B cell (primary cell): Measurements from ENCODE around the gene PLK1. TPM values are rescaled to one million over a fixed set of nuclear protein-coding genes. Genes with fewer than 3 reads are reported as not detected.

Experiments
- ATAC-seq: fragments of 200-7000 bp; cut with Tn5 transposase; one replicate; pipeline ENCODE4 v1.10.0; 2021; ENCODE audit warnings: low read depth, mild to moderate bottlenecking, moderate number of reproducible peaks, moderate library complexity
- CTCF ChIA-PET: fragments of 350-600 bp; sonication (Branson Sonifier 250); formaldehyde crosslinking; loops from one replicate; lab custom pipeline; 2021; ENCODE audit warnings: antibody characterized with exemption, inconsistent platforms; lab: Charles Lee
- POLR2A ChIA-PET: fragments of 350-600 bp; sonication (Branson Sonifier 250); formaldehyde crosslinking; loops from one replicate; lab custom pipeline; 2021; ENCODE audit warnings: antibody characterized with exemption; lab: Charles Lee
- DNase-seq: peaks from one replicate; pipeline ENCODE4 v3.0.0; 2013
- H2AFZ ChIP-seq: 2 replicates; pipeline ENCODE4 v1.6.1; 2012; ENCODE audit warnings: mild to moderate bottlenecking, low read depth, low read length; ENCODE audit not compliant: insufficient read depth, poor library complexity, severe bottlenecking
- H3K27ac ChIP-seq, 2 donors: 1 replicate in 1 of 2; 2 replicates in 1 of 2; pipeline ENCODE4 v1.5.1; 2012 to 2013; ENCODE audit warnings: low read length in 2 of 2, mild to moderate bottlenecking in 2 of 2, moderate library complexity in 1 of 2
- H3K27me3 ChIP-seq, 4 experiments: fragments of 200-600 bp in 1 of 4; sonication (generic) in 1 of 4; replicated peaks in 1 of 4; 1 replicate in 2 of 4; 2 replicates in 2 of 4; pipeline versions ENCODE4 v1.6.1 to v1.7.0; 2013 to 2016; ENCODE audit warnings: low read length in 3 of 4, mild to moderate bottlenecking in 2 of 4, mixed read lengths in 1 of 4, moderate library complexity in 1 of 4; ENCODE audit not compliant: insufficient read depth in 4 of 4, control insufficient read depth in 3 of 4; ENCODE audit errors: control extremely low read depth in 1 of 4
- H3K36me3 ChIP-seq, 2 experiments: replicated peaks in 1 of 2; 1 replicate in 1 of 2; 2 replicates in 1 of 2; pipeline versions ENCODE4 v1.6.1 to v1.7.1; 2013; ENCODE audit warnings: low read length in 1 of 2; ENCODE audit not compliant: insufficient read depth in 2 of 2, control insufficient read depth in 1 of 2; ENCODE audit errors: control extremely low read depth in 1 of 2, extremely low read depth in 1 of 2
- H3K4me1 ChIP-seq, 2 donors: fragments of 200-600 bp in 1 of 2; sonication (generic) in 1 of 2; 1 replicate in 1 of 2; 2 replicates in 1 of 2; pipeline versions ENCODE4 v1.5.1 to v1.6.1; 2013 to 2017; ENCODE audit warnings: low read length in 2 of 2; ENCODE audit not compliant: control insufficient read depth in 2 of 2, insufficient read depth in 2 of 2
- H3K4me2 ChIP-seq: replicated peaks from 2 replicates; pipeline ENCODE3; 2012; ENCODE audit warnings: mild to moderate bottlenecking, low read depth, low read length; ENCODE audit not compliant: poor library complexity, severe bottlenecking
- H3K4me3 ChIP-seq, 5 experiments: fragments of 200-600 bp in 1 of 5; sonication (generic) in 1 of 5; 1 replicate in 3 of 5; 2 replicates in 2 of 5; pipeline versions ENCODE4 v1.5.1 to v1.7.0; 2011 to 2016; ENCODE audit warnings: low read length in 4 of 5, mild to moderate bottlenecking in 4 of 5, low read depth in 2 of 5, control low read depth in 1 of 5, moderate library complexity in 1 of 5; ENCODE audit not compliant: insufficient read depth in 1 of 5; ENCODE audit errors: control extremely low read depth in 1 of 5, extremely low read depth in 1 of 5
- H3K79me2 ChIP-seq: fragments of 200-600 bp; sonication (generic); one replicate; pipeline ENCODE4 v1.6.0; 2016; ENCODE audit warnings: low read length; ENCODE audit not compliant: control insufficient read depth, insufficient read depth
- H3K9ac ChIP-seq: fragments of 200-600 bp; sonication (generic); 2 replicates; pipeline ENCODE4 v1.6.1; 2017; ENCODE audit warnings: mild to moderate bottlenecking, low read length, moderate library complexity
- H3K9me3 ChIP-seq, 3 donors: one replicate each; pipeline versions ENCODE4 v1.6.1 to v1.7.1; 2013; ENCODE audit warnings: low read length in 2 of 3; ENCODE audit not compliant: control insufficient read depth in 2 of 3, insufficient read depth in 1 of 3; ENCODE audit errors: control extremely low read depth in 1 of 3
- H4K20me1 ChIP-seq: 2 replicates; pipeline ENCODE4 v1.6.0; 2012; ENCODE audit warnings: mild to moderate bottlenecking, low read length; ENCODE audit not compliant: insufficient read depth, control insufficient read depth, poor library complexity, severe bottlenecking
- H3K27ac Mint-ChIP-seq: one replicate; pipeline ENCODE4 v1.8.0; 2021; ENCODE audit warnings: mixed read lengths
- H3K27me3 Mint-ChIP-seq: one replicate; pipeline ENCODE4 v1.8.0; 2021; ENCODE audit warnings: mixed read lengths
- H3K4me1 Mint-ChIP-seq: one replicate; pipeline ENCODE4 v1.8.0; 2021; ENCODE audit warnings: mixed read lengths
- H3K4me3 Mint-ChIP-seq: one replicate; pipeline ENCODE4 v1.8.0; 2021; ENCODE audit warnings: mixed read lengths
- H3K9me3 Mint-ChIP-seq: one replicate; pipeline ENCODE4 v1.8.0; 2022; ENCODE audit warnings: mixed read lengths; ENCODE audit not compliant: insufficient read depth
- EZH2 ChIP-seq: IDR thresholded peaks from 2 replicates; pipeline ENCODE4 v1.6.1; 2012; ENCODE audit warnings: borderline replicate concordance, low read depth, mild to moderate bottlenecking, moderate library complexity, low read length; ENCODE audit not compliant: insufficient read depth, poor library complexity, severe bottlenecking
- WGBS: methylation state at CpG from one replicate; pipeline ENCODE4 v1.1.5; 2013; ENCODE audit warnings: missing lambda C conversion rate; ENCODE audit not compliant: insufficient coverage; 5-methylcytosine and 5-hydroxymethylcytosine counted together
- intact Hi-C: fragments of 100-400 bp; cut with micrococcal nuclease; formaldehyde crosslinking; loops from one replicate; pipeline ENCODE4 v1.10.0; 2022
- polyA minus RNA-seq: library from RNA; depleted of rRNA, polyadenylated mRNA; stranded (reverse); fragments of >200 nt; gene quantifications from 2 replicates; pipeline ENCODE4 v1.2.3, GENCODE V29; 2012
- polyA plus RNA-seq: library from polyadenylated mRNA; depleted of rRNA; stranded (reverse); fragments of >200 nt; gene quantifications from 2 replicates; pipeline ENCODE4 v1.2.3, GENCODE V29; 2012
- total RNA-seq, 2 donors: library from RNA; stranded (reverse); fragments of 120-200 nt in 1 of 2; gene quantifications; 1 replicate in 1 of 2; 2 replicates in 1 of 2; pipeline versions ENCODE4 v1.2.3 to v1.2.4, GENCODE V29; 2013 to 2022
- TF ChIP-seq, protein P1 (sequence below): fragments of 200-600 bp; IDR thresholded peaks from one replicate; pipeline ENCODE4 v1.8.0; 2022; ENCODE audit warnings: antibody characterized with exemption, mild to moderate bottlenecking

The PLK1 gene
- total RNA-seq (2.7 and 3.0 TPM in 2 replicates), polyA plus RNA-seq (2.0 and 3.5 TPM in 2 replicates), polyA minus RNA-seq (3.0 and 3.3 TPM in 2 replicates)
- 1.5 TPM for total RNA-seq (2013)

DNA sequence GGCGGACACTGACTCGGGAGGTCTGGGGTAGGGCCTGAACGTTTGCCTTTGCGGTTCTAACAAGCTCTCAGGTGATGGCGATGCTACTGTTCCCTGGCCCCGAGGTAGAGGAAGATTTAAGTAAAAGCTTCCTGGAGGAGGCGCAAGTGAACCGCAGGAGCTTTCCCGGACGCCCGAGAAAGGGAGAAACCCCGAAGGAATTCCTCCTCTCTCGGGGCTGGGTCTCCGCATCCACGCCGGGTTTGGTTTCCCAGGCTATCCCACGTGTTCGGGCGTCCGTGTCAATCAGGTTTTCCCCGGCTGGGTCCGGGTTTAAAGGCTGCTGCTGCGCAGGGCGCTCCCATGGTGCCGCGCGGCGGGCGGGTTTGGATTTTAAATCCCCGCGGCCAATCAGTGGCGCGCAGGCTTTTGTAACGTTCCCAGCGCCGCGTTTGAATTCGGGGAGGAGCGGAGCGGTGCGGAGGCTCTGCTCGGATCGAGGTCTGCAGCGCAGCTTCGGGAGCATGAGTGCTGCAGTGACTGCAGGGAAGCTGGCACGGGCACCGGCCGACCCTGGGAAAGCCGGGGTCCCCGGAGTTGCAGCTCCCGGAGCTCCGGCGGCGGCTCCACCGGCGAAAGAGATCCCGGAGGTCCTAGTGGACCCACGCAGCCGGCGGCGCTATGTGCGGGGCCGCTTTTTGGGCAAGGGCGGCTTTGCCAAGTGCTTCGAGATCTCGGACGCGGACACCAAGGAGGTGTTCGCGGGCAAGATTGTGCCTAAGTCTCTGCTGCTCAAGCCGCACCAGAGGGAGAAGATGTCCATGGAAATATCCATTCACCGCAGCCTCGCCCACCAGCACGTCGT is at the start of gene PLK1:
Gene PLK1, plus strand, starts transcription at position 460 of the 844 bp plus-strand sequence. Its CDS starts 44 bp downstream, at position 504.
- Mint-ChIP-seq H3K9me3 (no peaks in the 10 kb centered on the region), H3K27me3 (no peaks in the 10 kb centered on the region), H3K4me1 (peaks cover 17% of the 10 kb centered on the region), H3K4me3 (peak within 1 kb of the TSS; percentile 90), H3K27ac (no peak within 1 kb of the TSS)
- ChIA-PET POLR2A (interaction anchor here (0.5 kb wide), 1 partner anchor 503 kb away, joined by 3 read pairs; no protein-coding TSS in a partner anchor), CTCF (interaction anchor here (0.8 to 2.7 kb wide), 10 partner anchors 9 to 574 kb away, joined by 3 to 9 read pairs (median 3); no protein-coding TSS in a partner anchor)
- Histone ChIP-seq H3K9me3 (no peaks in the 10 kb centered on the region), H3K4me1 (peaks cover 12 to 15% of the 10 kb centered on the region in 2 donors), H3K27ac (no peak within 1 kb of the TSS), H3K4me2 (peak within 1 kb of the TSS; percentile 97), H3K27me3 (peaks cover 0 to 13% (median 3%) of the 10 kb centered on the region in 4 experiments), H3K79me2 (peaks cover 19% of the 10 kb centered on the region), H3K36me3 (peaks cover 0 to 5% of the 10 kb centered on the region in 2 experiments), H3K4me3 (peak within 1 kb of the TSS; percentile 56 to 73 (median 64)), H2AFZ (peak within 1 kb of the TSS; percentile 77), H4K20me1 (no peaks in the 10 kb centered on the region), H3K9ac (peak within 1 kb of the TSS; percentile 79)
- peak; percentile 87 for ATAC-seq
- TF ChIP-seq, protein P1, sequence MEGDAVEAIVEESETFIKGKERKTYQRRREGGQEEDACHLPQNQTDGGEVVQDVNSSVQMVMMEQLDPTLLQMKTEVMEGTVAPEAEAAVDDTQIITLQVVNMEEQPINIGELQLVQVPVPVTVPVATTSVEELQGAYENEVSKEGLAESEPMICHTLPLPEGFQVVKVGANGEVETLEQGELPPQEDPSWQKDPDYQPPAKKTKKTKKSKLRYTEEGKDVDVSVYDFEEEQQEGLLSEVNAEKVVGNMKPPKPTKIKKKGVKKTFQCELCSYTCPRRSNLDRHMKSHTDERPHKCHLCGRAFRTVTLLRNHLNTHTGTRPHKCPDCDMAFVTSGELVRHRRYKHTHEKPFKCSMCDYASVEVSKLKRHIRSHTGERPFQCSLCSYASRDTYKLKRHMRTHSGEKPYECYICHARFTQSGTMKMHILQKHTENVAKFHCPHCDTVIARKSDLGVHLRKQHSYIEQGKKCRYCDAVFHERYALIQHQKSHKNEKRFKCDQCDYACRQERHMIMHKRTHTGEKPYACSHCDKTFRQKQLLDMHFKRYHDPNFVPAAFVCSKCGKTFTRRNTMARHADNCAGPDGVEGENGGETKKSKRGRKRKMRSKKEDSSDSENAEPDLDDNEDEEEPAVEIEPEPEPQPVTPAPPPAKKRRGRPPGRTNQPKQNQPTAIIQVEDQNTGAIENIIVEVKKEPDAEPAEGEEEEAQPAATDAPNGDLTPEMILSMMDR, result peak; percentile 15
- TF ChIP-seq EZH2, result no peak
- intact Hi-C loops, result loop anchor here (1.0 kb wide), 1 partner anchor 37 kb away; the partner anchor contains the start of genes DCTN5 and PALB2
- 1% methylated on average over 75 of the region's 75 CpGs for WGBS
- peak; percentile 66 for DNase-seq

DNA sequence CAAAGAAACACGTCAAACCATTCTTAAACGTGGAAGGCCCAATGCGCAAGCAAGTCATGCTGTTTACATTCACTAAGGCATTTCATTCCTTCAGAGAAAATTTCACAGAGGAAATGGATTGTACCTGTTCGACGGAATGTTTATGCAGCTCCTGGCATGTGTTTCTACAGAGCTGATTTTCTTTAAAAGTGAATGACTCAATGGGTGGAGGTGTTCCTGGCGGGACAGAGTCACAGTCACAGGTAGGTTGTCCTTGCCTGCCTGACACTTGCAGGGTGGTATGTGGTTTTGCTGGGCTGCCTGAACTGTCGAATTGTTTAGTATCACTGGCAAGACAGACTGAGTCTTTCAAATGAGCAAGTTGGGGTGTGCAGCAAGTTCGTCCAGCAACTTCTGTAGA is 49.2 kb upstream of the PLK1 start:
- ATAC-seq, result no peak
- Histone ChIP-seq H3K4me3 (no peak overlapping the region), H3K9ac (no peak overlapping the region), H2AFZ (no peak overlapping the region), H3K9me3 (no peaks in the 10 kb centered on the region), H3K4me1 (no peaks in the 10 kb centered on the region), H3K4me2 (no peak overlapping the region), H3K36me3 (peaks cover 8 to 28% of the 10 kb centered on the region in 2 experiments), H3K27me3 (no peaks in the 10 kb centered on the region), H3K79me2 (peaks cover 5% of the 10 kb centered on the region), H3K27ac (no peak overlapping the region), H4K20me1 (no peaks in the 10 kb centered on the region)
- ChIA-PET POLR2A (no interaction called here), CTCF (no interaction called here)
- no peaks in the 10 kb centered on the region for H3K27me3 Mint-ChIP-seq
- TF ChIP-seq EZH2, result no peak
- TF ChIP-seq, protein P1, result no peak
- no peak for DNase-seq
- over 99% methylated on average over 6 of the region's 8 CpGs for WGBS
- intact Hi-C loops, result no loop called here
- no peaks in the 10 kb centered on the region for H3K9me3 Mint-ChIP-seq
- no peak overlapping the region for H3K4me3 Mint-ChIP-seq
- no peak overlapping the region for H3K27ac Mint-ChIP-seq
- H3K4me1 Mint-ChIP-seq, result peaks cover 2% of the 10 kb centered on the region
